Stimulated activated CD8-positive, alpha-beta memory T cell treated with anti-CD3 and anti-CD28 coated beads, Interleukin-4, amount 100 ng/mL, for 4 hours (primary cell): Measurements from ENCODE around the gene LRRC42.
"Not testable (repeated sequence)": the region's sequence is repeated elsewhere in the genome, so short reads cannot be mapped to it uniquely, and the experiment has no call there.

Source experiments
- DNase-seq, 2 donors: peaks; one replicate each; pipeline ENCODE4 v3.0.0-alpha.2; 2020; ENCODE audit warnings: low read depth in 2 of 2, low spot score in 1 of 2

LRRC42 gene

DNA sequence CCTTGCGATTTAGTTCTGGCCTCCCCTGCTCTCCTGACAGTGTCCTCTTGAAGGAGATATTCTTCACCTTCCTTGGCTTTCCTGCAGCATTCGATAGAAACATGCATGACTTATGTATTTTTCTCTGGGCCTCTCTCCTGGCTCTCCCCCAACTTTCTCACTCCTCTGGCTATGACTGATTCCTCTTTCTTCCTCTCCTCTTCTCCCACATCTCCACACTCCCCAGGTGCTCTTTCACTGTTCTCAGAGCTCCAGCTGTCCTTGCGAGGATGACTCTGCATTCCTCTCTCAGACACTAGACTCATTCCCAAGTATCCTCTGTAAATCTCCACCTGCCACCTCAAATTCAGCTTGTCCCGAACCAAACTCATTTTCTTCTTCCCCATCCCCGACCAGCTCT is 18.0 kb downstream of the LRRC42 start:
- no peak for DNase-seq

DNA sequence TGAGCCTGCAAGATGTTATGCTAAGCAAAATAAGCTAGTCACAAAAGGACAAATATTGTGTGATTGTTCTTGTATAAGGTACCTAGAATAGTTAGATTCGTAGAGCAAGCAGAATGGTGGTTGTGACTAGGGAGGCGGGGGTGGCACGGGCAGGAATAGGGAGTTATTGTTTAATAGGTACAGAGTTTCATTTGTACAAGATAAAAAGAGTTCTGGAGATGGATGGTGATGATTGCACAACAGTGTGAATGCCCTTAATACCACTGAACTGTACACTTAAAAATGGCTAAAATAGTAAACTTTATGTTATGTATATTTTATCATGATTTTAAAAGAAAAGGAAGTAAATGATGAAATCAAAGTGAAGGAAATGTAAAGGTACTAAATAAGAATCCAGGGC is 20.6 kb downstream of the LRRC42 start:
- no peak for DNase-seq

DNA sequence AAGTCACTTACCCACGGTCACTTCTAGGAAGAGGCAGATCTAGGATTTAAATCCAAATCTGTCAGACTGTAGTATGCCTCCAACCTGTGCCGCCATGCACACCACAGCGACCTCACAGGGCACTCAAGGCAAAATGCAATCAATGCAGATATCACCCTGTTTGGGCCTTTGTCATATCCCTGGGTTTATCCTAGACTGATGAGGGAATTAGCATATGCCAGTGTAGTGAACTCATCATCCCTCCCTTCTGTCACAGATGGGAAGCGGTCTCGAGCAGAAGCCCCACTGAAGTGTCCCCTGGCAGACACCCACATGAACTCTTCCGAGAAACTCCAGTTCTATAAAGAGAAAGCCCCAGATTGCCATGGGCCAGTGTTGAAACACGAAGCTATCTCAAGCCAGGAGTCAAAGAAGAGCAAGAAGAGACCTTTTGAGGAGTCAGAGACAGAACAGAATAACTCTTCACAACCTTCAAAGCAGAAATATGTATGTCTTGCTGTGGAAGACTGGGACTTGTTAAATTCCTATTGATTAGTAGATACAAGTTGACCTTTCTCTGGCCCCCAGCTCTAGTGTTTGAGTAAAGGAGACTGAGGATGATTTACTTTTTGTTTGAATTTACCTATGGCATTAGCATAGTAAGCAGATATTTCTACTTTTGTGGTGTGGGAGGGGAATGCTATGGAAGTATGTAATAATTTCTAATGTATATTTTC is 21.4 kb downstream of the LRRC42 start:
- no peak for DNase-seq

DNA sequence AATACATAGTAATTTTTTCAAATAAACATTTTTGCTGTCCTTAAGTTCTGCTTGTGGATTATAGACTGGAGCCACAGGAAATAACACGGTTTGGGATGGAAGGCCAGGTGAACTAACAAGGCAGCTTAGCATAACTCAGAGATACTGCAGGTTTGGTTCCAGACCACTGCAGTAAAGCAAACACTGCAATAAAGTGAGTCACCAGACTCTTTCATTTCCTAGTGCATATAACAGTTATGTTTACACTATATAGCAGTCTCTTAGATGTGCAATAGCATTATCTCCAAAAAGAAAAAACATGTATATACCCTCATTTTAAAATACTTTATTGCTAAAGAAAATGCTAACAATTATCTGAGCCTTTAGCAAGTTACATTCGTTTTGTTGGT is 22.0 kb downstream of the LRRC42 start:
- no peak for DNase-seq

DNA sequence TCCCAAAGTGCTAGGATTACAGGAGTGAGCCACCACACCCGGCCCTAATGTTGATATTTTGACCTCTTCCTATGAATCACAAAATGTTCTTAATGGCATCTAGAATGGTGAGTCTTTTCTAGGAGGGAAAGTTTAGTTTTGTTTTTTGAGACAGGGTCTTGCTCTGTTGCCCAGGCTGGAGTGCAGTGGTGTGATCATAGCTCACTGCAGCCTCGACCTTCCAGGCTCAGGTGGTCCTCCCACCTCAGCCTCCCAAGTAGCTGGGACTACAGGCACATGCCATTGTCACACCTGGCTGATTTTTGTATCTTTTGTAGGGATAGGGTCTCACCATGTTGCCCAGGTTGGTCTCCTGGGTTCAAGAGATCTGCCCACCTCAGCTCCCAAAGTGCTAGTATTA is 23.2 kb downstream of the LRRC42 start:
- DNase-seq, result not testable (repeated sequence)

DNA sequence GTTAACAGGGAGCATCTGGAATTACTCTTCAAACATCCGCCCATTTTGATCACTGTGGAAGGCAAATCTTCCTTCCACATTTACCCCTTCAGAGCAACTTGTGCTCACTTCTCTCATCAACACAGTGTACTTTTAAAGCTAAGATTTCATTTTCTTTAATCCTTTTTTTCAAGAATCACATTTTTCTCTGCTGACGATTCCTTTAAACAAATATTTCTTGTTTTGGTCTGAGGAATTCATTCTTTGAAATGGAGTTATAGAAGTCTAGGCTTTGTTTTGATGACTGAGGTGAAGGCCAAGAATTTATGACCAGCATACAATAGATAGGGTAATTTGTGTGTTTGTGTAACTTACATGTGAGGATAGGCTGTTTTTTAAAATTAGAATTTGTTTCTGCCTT is 25.6 kb downstream of the LRRC42 start:
- no peak for DNase-seq

DNA sequence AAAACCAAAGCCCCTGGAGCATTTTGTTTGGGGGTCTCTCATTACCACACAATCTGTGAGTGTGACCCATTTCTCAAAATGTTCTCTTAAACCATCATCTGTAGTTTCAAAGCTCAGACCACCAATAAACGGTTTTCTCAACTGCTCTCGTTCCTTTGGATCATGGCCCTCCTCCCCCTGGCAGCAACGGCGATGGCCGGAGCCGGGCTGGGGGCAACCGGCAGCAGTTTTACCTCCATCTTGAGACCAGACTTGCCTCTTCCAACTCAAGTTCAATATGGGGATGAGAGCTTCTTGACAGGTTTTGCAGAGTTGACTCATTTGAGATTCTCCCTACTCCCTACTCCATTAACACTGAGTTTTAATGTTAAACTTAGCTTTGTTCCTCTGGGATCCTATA is 29.7 kb downstream of the LRRC42 start:
- no peak for DNase-seq

DNA sequence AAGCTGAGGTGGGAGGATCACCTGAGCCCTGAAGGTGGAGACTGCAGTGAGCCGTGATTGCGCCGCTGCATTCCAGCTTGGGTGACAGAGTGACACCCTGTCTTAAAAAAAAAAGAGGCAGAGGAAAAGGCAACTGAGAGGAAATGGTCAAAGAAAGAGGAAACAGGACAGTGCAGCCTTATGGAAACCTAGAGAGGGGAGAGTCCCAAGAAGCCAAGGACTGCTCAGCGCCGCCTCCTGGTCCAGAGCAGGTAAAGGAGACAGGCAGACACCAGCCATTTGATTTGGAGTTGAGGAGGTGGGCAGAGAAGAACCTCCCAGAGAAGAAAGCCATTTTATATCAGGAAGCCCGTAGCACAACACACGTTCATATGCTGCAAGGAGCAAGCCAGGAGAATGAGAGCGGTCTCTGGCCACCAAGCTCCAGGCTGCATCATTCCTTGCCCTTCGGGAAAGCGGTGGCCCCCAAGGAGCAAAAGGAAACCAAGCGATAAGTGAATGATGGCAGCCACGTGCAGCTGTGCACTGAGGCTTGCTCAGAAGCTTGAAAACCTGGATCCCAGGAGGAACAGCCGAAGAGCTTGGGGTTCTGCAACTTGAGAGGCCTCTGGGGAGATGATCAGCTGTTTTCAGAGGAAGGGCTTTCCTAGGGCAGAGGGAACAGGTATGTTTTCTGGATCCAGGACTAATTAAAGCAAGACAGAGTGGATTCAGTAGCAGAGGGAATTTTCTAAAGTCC is 33.7 kb downstream of the LRRC42 start:
- no peak for DNase-seq

DNA sequence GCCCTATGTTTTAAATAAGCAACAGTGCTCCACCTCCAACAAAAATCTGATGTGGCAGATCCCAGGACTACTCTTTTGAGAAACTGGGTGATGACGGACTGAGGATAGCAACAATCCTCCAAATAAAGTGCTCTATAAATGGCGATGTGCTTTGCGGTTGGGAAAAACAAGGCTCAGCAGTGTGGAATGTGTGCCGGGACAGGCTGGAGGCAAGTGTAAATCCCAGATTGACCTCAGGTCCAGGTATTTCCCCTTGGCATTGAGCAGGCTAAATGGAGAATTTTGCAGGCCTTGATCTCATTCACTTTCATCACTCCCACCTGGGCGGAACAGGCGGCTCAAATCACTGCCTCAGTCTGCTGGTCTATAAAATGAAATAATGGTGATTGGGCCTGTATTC is 35.1 kb downstream of the LRRC42 start:
- no peak for DNase-seq

DNA sequence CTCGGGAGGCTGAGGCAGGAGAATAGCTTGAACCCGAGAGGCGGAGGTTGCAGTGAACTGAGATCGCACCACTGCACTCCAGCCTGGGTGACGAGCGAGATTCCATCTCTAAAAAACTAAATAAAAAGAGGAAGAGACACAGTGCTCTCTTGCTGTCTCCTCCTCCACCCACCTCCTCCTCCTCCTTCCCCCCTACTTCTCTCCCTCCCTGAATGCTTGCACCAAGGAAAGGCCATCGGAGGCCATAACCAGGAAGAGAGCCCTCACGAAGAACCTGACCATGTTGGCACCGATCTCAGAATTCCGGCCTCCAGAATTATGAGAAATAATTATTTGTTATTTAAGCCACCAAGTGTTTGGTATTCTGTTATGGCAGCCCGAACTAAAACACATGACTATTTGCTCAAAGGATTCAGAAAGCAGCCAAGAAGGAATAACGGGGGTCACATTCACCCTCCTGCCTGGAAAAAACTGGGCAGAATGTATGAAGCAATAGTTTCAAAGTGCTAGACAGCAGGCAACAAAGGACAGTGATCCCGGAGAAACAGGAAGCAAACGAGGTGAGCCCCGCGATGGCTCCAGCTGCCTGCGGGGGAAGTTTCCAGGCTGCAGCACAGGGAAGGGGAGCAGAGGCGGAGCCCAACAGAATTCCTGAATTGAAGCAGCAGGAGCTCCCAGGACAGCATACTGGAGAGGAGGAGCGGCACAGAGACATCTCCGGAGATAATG is 36.0 kb downstream of the LRRC42 start:
- no peak for DNase-seq

DNA sequence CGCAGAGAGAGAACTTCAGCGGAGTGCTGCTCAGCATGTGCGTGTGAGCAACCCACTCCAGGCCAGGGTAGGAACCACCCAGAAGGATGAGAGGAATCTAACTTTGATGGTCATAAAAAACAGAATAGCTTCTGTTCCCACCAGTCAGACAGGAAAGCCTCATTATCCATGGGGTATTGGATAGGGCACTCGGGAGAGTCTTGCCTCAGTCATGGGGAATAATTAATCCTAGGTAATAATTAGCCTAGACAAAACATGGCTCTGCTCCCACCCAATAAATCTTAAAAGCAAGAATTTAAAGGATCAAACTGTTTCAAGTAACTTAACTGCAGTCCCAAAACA is 36.6 kb downstream of the LRRC42 start:
- no peak for DNase-seq

DNA sequence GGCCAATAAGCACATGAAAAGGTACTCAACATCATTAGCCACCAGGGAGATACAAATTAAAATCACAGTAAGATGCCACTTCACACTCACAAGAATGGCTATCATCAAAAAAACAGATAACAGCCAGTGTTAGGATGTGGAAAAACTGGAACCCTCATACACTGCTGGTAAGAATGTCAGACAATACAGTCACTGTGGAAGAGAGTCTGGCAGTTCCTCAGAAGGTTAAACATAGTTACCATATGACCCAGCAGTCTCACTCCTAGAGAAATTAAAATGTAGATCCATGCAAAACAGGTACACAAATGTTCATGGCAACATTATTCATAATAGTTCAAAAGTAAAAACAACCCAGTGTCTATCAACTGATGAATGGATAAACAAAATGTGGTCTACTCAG is 38.6 kb downstream of the LRRC42 start:
- DNase-seq, result no peak

DNA sequence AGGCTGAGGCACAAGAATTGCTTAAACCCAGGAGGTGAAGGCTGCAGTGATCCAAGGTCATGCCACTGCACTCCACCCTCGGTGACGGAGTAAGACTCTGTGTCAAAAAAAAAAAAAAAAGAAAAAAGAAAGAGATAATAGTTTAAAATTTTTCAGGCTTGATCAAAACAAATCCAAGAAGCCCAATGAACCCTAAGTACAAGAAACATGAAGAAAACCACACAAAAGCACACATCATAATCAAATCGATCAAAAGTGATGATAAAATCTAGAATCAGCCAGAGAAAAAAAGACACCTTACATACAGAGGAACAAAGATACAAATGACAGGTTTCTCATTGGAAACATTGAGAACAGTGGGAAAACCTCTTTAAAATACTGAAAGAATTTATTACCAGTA is 40.3 kb downstream of the LRRC42 start:
- DNase-seq, result no peak

DNA sequence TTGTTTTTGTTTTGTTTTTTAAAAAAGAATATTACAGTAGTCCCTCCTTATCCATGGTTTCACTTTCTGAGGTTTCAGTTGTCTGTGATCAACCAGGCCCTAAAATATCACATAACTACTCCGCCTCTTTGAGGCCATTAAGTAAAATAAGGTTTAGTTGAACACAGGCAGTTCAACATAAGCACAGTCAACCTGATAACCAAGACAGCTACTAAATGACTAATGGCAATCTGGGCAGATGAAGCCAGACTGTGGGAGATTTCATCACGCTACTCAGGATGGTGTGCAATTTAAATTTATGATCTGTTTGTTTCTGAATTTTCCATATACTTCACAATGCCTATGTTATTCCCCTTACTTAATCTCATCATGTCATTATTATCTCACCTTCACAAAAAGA is 41.7 kb downstream of the LRRC42 start:
- DNase-seq, result no peak

DNA sequence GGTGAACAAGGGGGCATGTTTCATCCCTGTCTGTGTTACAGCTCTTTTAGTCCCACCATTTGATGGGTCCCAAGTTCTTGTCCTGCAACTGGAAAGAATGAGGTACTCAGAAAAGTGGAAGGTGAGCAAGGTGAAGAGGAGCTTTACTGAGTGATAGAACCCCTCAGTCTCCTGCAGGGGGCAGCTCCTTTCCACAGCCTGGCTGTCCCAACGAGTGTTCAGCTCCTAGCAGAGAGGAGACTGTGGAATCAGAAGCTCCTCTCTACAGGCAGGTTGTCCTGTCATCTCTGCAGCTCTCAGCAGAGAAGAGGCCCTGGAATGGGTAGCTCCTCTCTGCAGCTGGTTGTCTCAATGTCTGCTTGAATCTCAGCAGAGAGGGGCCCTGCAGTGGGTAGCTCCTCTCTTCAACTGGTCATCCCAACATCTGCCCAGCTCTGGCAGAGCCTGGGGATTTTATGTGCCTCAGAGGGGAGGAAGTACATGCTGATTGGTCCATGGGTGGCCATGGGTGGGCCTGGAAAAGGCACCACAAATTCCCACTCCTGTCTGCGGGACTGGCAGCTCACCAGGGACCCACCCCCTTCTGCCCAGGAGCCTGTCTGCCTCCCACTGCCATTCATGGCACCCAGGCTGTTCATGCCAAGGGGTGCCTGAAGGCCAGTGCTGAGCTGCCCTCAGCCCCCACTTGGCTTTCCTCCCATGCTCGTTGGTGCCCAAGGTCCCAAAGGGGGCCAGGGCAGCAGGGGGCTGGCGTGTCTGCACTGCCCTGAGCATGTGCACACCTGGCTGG is 46.1 kb downstream of the LRRC42 start:
- DNase-seq, result no peak

DNA sequence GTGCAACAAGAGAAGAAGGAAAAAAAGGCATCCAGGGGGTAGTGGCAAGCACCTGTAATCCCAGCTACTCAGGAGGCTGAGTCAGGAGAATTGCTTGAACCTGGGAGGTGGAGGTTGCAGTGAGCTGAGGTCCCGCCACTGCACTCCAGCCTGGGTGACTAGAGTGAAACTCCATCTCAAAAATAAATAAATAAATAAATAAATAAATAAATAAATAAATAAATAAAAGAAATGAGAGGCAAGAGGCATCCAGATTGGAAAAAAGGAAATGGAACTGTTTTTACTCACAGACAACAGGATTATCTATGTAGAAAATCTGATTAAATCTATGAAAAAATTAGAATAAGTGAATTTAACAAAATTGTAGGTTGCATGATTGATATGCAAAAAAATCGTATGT is 48.4 kb downstream of the LRRC42 start:
- not testable (repeated sequence) for DNase-seq

DNA sequence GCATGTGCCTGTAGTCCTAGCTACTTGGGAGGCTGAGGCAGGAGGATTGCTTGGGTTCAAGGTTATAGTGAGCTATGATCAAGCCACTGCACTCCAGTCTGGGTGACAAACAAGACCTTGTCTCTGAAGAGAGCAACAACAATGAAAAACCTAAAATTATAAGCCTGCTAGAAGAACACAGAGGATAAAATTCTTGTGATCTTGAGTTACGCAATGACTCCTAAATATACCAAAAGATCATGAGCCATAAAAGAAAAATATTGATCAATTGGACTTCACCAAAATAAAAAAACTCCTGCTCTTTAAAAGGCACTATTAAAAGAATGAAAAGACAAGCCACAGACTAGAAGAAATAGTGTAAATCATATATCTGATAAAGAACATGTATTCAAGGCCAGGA is 49.5 kb downstream of the LRRC42 start:
- DNase-seq, result no peak

DNA sequence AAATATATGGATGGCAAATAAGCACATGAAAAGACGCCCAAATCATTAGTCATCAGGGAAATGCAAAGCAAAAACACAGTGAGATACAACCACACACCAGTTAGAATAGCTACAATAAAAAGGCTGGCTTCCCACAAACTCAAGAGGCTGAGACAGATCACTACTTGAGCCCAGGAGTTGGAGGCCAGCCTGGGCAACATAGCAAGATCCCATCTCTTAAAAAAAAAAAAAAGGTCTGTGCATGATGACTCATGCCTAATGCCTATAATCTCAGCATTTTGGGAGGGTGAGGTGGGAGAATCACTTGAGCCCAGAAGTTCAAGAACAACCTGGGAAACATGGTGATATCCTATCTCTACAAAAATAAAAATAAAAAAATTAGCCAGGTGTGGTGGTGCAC is 52.1 kb downstream of the LRRC42 start:
- no peak for DNase-seq

DNA sequence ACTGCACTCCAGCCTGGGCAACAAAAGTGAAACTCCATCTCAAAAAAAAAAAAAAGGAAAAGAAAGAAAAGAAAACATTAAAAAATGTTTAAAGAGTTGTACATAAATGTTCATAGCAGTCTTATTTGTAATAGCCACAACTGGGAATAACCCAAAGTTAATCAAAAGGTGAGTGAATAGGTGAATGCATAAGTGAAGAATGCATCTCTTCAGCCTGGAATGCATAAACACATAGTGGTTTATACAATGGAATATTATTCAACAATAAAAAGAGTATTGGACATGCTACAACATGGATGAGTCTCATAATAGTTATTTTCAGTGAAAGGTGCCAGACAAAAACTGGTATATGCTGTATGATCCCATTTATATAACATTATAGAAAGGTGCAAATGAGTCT is 53.8 kb downstream of the LRRC42 start:
- no peak for DNase-seq

DNA sequence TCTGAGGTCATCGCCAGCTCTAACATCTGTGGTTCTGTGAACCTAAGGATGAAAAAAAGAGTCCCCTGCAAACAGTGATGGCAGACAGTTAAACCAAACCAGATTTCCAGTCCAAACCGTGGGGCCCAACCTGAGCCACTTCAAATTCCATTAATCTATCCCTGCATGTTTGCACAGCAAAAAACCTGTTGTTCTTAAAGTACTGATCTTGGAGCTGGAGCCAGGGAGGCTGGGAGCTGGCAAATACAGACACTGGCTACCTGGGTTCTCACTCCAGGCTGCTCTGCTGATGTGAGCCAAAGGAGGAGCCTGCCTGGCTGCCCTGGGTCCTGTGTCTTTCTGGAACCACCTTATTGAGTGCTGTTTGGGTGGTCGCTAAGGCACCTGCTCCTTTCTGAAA is 55.4 kb downstream of the LRRC42 start:
- no peak for DNase-seq

DNA sequence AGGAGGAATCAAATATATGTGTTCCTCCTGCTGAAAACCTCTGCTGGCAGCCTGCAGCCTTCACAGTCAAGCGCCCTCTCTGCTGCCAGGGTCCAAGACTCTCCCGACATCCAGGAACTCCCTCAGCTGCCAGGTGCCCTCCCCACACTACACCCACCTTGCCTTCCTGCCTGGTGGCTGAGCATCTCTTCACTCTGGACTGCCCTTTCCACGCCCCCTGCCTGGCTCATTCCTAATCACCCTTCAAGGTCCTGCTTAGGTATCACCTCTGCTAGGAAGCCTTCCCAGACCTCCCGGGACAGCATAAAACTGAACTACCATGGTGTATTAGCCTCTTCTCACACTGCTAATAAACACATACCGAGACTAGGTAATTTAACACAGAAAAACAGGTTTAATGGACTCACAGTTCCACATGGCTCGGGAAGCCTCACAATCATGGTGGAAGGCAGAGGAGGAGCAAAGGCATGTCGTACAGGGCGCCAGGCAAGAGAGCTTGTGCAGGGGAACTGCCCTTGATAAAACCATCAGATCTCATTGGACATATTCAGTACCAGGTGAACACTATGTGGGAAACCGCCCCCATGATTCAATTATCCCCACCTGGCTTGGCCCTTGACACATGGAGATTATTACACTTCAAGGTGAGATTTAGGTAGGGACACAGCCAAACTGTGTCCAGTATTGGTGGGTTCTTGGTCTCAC is 56.5 kb downstream of the LRRC42 start:
- no peak for DNase-seq
